Activated CD8-positive, alpha-beta memory T cell treated with anti-CD3 and anti-CD28 coated beads for 1 hour (primary cell): ENCODE data around the gene LSR.

Source experiments
- DNase-seq, 2 donors: peaks; one replicate each; pipeline ENCODE4 v3.0.0-alpha.2; 2020; ENCODE audit warnings: low read depth in 1 of 2; ENCODE audit errors: extremely low read depth in 1 of 2

Gene LSR

GRCh38 chr19:35266520-35267352, 17.9 kb downstream of the LSR start:
- DNase-seq: no peak

- DNase-seq: peak in 1 of 2 donors; percentile 30
Measured at GRCh38 chr19:35267353-35267817, 18.6 kb downstream of the LSR start.

GRCh38 chr19:35267818-35268535, 19.2 kb downstream of the LSR start:
- DNase-seq: peak in 1 of 2 donors; percentile 67

- DNase-seq: peak in 1 of 2 donors; percentile 35
Measured at GRCh38 chr19:35268536-35269437, 20.0 kb downstream of the LSR start, which contains the start of gene USF2. Gene USF2 (plus strand): TSS chr19:35268962. CDS start chr19:35269102, 140 bp downstream.

GRCh38 chr19:35269438-35270117, 20.8 kb downstream of the LSR start:
- DNase-seq: peak; percentile 48 to 61

GRCh38 chr19:35270381-35270811, 21.6 kb downstream of the LSR start:
- DNase-seq: no peak

GRCh38 chr19:35271546-35271945, 22.7 kb downstream of the LSR start:
- no peak for DNase-seq

- no peak for DNase-seq
Measured at GRCh38 chr19:35272122-35272719, 23.4 kb downstream of the LSR start.

- DNase-seq: no peak
Measured at GRCh38 chr19:35272954-35273649, 24.3 kb downstream of the LSR start.

GRCh38 chr19:35273686-35274259, 25.0 kb downstream of the LSR start:
- no peak for DNase-seq

GRCh38 chr19:35274323-35274722, 25.5 kb downstream of the LSR start:
- no peak for DNase-seq

GRCh38 chr19:35276706-35277281, 28.0 kb downstream of the LSR start:
- DNase-seq: no peak

GRCh38 chr19:35278578-35279284, 29.9 kb downstream of the LSR start:
- DNase-seq: no peak

GRCh38 chr19:35279374-35279773, 30.6 kb downstream of the LSR start:
- no peak for DNase-seq

- no peak for DNase-seq
Measured at GRCh38 chr19:35279985-35280821, 31.4 kb downstream of the LSR start.

- DNase-seq: no peak
Measured at GRCh38 chr19:35281303-35281702, 32.5 kb downstream of the LSR start.
